ENCODE data around the gene SUMO1. TPM values are rescaled to one million over a fixed set of nuclear protein-coding genes. Genes with fewer than 3 reads are reported as not detected.
A peak's percentile ranks its signal among the peaks of the same experiment; 100 is the strongest.

Gene SUMO1
- total and polyA plus RNA-seq, 2 of the 8 experiments (the other 6 are each of a cell fraction or from before 2014, with no cell fraction given) = 108 to 238 TPM

DNA sequence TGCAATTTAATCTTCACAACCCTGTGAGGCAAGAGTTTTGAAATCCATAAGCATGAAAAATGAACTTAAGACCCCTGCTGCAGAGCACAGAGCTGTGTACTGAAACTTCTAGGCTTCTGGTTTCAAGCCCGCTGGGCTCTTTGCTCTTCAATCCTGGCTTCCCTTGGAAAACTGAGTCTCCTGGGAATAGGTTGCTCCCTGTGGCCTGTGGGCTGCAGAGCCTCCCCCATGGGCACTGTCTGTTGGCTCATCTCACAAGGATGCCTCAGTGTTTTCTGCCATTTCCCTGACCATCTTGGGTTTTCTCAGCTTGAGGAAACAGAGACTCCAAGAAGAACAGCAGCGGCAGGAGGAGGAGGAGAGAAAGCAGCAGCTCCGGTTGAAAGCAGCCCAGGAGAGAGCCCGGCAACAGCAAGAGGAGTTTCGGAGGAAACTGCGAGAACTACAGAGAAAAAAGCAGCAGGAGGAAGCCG lies 44.5 kb downstream of the SUMO1 start:
- POLR2A ChIA-PET (ENCODE audit: partially characterized antibody) = no interaction called here
- DNase-seq (ENCODE audit: low read depth in 1 of 2, low spot score in 2 of 2) (peak in 1 of 2 experiments; percentile 47), FAIRE-seq (no peak)
- Histone ChIP-seq H3K18ac (ENCODE audit: extremely low read depth, low read length) (no peak overlapping the region), H3K14ac (ENCODE audit: insufficient read length) (no peak overlapping the region), H2BK5ac (ENCODE audit: low read depth, low read length) (no peak overlapping the region), H3K23me2 (ENCODE audit: low read depth, low read length) (no peaks in the 10 kb centered on the region), H4K5ac (ENCODE audit: insufficient read length, low read depth, low read length) (no peak overlapping the region), H3K4me2 (ENCODE audit: insufficient read depth in 1 of 2, low read depth in 2 of 2, low read length in 2 of 2) (no peak overlapping the region; a peak in 1 of 4 replicates), H4K91ac (replicated peaks; ENCODE audit: insufficient read length, low read length) (no peak overlapping the region), H2BK12ac (ENCODE audit: low read depth, low read length) (no peak overlapping the region), H2BK120ac (replicated peaks; ENCODE audit: low read depth, low read length) (no peak overlapping the region), H3K23ac (ENCODE audit: insufficient read length) (no peak overlapping the region), H3K27me3 (replicated peaks in 1 of 4; ENCODE audit: control insufficient read depth in 3 of 4, extremely low read depth in 1 of 4, insufficient read depth in 3 of 4, low read length in 3 of 4) (no peaks in the 10 kb centered on the region), H3K56ac (replicated peaks; ENCODE audit: insufficient read length, low read depth, low read length) (no peak overlapping the region), H2BK15ac (ENCODE audit: low read length) (no peak overlapping the region), H4K20me1 (replicated peaks in 1 of 2; ENCODE audit: control insufficient read depth in 1 of 2, insufficient read depth in 2 of 2, low read length in 2 of 2) (no peaks in the 10 kb centered on the region), H3K4ac (replicated peaks; ENCODE audit: insufficient read length, low read depth, low read length) (no peak overlapping the region), H3K79me2 (ENCODE audit: control insufficient read depth in 1 of 2, insufficient read depth in 2 of 2, low read length in 2 of 2) (no peaks in the 10 kb centered on the region), H3K4me3 (ENCODE audit: extremely low read depth in 1 of 4, insufficient read depth in 2 of 4, low read depth in 3 of 4, low read length in 4 of 4) (no peak overlapping the region), H3K4me1 (replicated peaks in 1 of 4; ENCODE audit: control insufficient read depth in 3 of 4, insufficient read depth in 4 of 4, low read length in 3 of 4) (peaks cover 0 to 3% (median 0%) of the 10 kb centered on the region in 4 experiments; a peak in 2 of 7 replicates), H3K9ac (replicated peaks in 1 of 4; ENCODE audit: extremely low read depth in 1 of 4, low read depth in 3 of 4, low read length in 3 of 4) (no peak overlapping the region), H3K79me1 (ENCODE audit: low read depth, low read length) (no peaks in the 10 kb centered on the region), H3K27ac (ENCODE audit: low read depth, low read length) (no peak overlapping the region), H2BK20ac (ENCODE audit: low read length) (no peak overlapping the region), H4K8ac (ENCODE audit: extremely low read depth, insufficient read depth, low read length) (no peak overlapping the region; the same call in 1 of the 2 replicates), H2AFZ (ENCODE audit: low read length) (no peak overlapping the region; the same call in 1 of the 2 replicates), H3K9me3 (ENCODE audit: insufficient read depth in 2 of 2, low read depth in 1 of 2, low read length in 1 of 2) (no peaks in the 10 kb centered on the region), H2AK5ac (ENCODE audit: low read depth, low read length) (no peak overlapping the region), H3K36me3 (ENCODE audit: control insufficient read depth in 2 of 4, insufficient read depth in 4 of 4, low read length in 3 of 4) (no peaks in the 10 kb centered on the region)
- TF ChIP-seq POLR2A (IDR thresholded peaks at IDR 0.05; ENCODE audit: control extremely low read depth in 1 of 2, low read depth in 2 of 2, low read length in 2 of 2) = no peak
- TF ChIP-seq NANOG (IDR thresholded peaks at IDR 0.05; ENCODE audit: insufficient read depth, low read depth, low read length, poor library complexity, severe bottlenecking) = no peak
- TF ChIP-seq BACH1 (IDR thresholded peaks at IDR 0.05; ENCODE audit: low read length) = no peak
- no peak for TF ChIP-seq KDM1A (IDR thresholded peaks at IDR 0.05; ENCODE audit: borderline replicate concordance, low read length)
- TF ChIP-seq BRCA1 (IDR thresholded peaks at IDR 0.05; ENCODE audit: low read depth, low read length) = no peak
- no peak for TF ChIP-seq KDM5A (IDR thresholded peaks at IDR 0.05; ENCODE audit: low read length)
- TF ChIP-seq FOSL1 (IDR thresholded peaks at IDR 0.05; ENCODE audit: insufficient read depth, low read depth, low read length) = no peak
- no peak for TF ChIP-seq SP1 (IDR thresholded peaks at IDR 0.05; ENCODE audit: low read depth, low read length)
- TF ChIP-seq SAP30 (IDR thresholded peaks at IDR 0.05; ENCODE audit: insufficient read depth, insufficient replicate concordance, low read length) = no peak
- TF ChIP-seq MAX (IDR thresholded peaks at IDR 0.05) = no peak
- TF ChIP-seq SIX5 (IDR thresholded peaks at IDR 0.05; ENCODE audit: low read depth, low read length) = no peak
- CTCF ChIA-PET (ENCODE audit: partially characterized antibody) = interaction anchor here (0.9 to 4.6 kb wide), 2 partner anchors 14 to 15 kb away, joined by 3 to 20 read pairs; no protein-coding TSS in a partner anchor
- WGBS, 2 experiments (ENCODE audit: extremely low coverage in 1 of 2, insufficient coverage in 1 of 2, insufficient read length in 1 of 2, insufficient replicate concordance in 2 of 2, low coverage in 1 of 2, low lambda C conversion rate in 2 of 2, missing lambda C conversion rate in 1 of 2) = 93% methylated on average over 7 of the region's 7 CpGs; no CpG with 5 or more reads in 1 of the 2 experiments
